Measurements from ENCODE around the gene MMP14. TPM values are rescaled to one million over a fixed set of nuclear protein-coding genes. Genes with fewer than 3 reads are reported as not detected.
A peak's percentile ranks its signal among the peaks of the same experiment; 100 is the strongest.
"Not testable (repeated sequence)": the region's sequence is repeated elsewhere in the genome, so short reads cannot be mapped to it uniquely, and the experiment has no call there.

Gene MMP14
- total RNA-seq, 4 donors from 2014 or later = 135 to 190 (median 151) TPM

DNA sequence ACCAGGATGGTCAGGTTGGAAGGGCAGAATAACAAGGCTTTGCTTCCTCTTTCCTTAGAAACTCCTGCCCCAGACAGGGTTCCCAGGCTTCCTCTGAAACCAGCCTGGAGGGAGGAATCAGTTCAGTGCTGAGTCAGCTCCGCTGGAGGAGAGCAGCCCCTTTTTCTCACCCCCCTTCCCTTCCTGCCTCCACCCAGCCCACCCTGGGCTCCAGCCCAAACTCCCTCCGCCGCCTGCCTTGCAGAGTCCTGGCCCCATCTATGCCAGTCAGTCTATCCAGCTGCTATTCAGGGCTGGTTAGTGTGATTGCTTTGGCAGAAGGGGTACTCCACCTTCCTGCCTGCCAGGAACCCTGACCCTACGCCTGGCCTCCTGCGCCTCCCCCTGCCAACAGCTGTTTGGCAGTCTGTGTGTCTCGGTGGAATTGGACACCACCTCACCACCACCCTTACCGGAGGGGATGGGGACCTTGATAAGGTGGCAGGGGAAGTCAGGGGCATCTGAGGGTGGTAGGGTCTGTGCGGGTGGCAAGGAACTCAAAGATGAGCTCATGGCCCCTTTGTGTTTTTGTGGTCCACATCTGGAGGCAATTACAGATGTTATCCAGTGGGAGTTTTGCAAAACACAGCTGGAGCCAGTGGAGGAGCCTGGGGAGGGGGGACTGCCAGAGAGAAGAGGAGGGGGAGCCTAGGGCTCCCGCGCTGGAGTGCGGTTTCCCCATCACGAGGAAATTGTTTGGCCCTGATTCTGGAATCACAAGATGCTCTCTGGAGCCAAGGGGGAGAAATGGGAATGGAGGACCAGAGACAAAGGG is 12.2 kb downstream of the MMP14 start:
- TF ChIP-seq, protein P1, sequence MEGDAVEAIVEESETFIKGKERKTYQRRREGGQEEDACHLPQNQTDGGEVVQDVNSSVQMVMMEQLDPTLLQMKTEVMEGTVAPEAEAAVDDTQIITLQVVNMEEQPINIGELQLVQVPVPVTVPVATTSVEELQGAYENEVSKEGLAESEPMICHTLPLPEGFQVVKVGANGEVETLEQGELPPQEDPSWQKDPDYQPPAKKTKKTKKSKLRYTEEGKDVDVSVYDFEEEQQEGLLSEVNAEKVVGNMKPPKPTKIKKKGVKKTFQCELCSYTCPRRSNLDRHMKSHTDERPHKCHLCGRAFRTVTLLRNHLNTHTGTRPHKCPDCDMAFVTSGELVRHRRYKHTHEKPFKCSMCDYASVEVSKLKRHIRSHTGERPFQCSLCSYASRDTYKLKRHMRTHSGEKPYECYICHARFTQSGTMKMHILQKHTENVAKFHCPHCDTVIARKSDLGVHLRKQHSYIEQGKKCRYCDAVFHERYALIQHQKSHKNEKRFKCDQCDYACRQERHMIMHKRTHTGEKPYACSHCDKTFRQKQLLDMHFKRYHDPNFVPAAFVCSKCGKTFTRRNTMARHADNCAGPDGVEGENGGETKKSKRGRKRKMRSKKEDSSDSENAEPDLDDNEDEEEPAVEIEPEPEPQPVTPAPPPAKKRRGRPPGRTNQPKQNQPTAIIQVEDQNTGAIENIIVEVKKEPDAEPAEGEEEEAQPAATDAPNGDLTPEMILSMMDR (IDR thresholded peaks at IDR 0.05) = no peak
- TF ChIP-seq POLR2A (IDR thresholded peaks at IDR 0.05) = no peak
- 10 to 12% methylated on average over 11 to 12 of the region's 12 CpGs for WGBS, 2 donors
- H3K4me3 ChIP-seq (ENCODE audit: low read depth, poor library complexity, severe bottlenecking) = no peak overlapping the region
- DNase-seq (ENCODE audit: low spot score in 2 of 2) = peak; percentile 75 to 97
- intact Hi-C loops (cut with DNase I; ENCODE audit: low total_unique reads) = no loop called here

DNA sequence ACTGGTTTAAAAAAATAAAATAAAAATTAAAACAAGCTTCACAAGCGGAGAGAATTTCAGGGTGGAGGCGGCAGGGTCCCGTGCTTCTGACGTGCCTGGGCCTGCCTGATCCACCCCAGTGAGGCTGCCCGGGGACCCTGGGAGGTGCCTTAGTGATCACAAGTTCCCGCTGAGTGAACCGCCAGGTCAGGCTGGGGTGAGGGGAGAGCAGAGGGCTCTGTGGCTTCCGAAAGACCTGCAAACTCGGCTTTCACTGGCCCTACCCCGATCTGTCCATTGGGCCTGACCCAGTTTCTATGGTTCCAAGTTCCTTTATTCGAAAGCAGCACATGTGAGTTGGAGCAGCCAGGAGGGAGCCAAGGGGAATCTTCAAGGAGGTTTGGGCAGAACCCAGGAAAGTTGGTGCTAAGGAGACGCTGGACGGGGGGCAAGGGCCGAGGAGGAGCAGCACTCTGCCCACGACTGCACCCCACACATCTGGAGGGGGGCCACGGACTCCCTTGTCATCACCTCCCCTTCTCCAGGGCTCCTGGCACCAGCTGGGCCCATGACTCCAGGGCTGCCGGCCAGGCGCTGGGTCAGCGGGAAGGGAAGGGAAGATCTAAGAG is 12.9 kb downstream of the MMP14 start:
- H3K4me3 ChIP-seq (ENCODE audit: low read depth, poor library complexity, severe bottlenecking) = no peak overlapping the region
- peak; percentile 82 to 96 for DNase-seq (ENCODE audit: low spot score in 2 of 2)
- TF ChIP-seq, protein P1 (IDR thresholded peaks at IDR 0.05) = no peak
- no peak for TF ChIP-seq POLR2A (IDR thresholded peaks at IDR 0.05)
- intact Hi-C loops (cut with DNase I; ENCODE audit: low total_unique reads) = no loop called here
- WGBS, 2 donors = 21 to 29% methylated on average over 19 of the region's 19 CpGs

DNA sequence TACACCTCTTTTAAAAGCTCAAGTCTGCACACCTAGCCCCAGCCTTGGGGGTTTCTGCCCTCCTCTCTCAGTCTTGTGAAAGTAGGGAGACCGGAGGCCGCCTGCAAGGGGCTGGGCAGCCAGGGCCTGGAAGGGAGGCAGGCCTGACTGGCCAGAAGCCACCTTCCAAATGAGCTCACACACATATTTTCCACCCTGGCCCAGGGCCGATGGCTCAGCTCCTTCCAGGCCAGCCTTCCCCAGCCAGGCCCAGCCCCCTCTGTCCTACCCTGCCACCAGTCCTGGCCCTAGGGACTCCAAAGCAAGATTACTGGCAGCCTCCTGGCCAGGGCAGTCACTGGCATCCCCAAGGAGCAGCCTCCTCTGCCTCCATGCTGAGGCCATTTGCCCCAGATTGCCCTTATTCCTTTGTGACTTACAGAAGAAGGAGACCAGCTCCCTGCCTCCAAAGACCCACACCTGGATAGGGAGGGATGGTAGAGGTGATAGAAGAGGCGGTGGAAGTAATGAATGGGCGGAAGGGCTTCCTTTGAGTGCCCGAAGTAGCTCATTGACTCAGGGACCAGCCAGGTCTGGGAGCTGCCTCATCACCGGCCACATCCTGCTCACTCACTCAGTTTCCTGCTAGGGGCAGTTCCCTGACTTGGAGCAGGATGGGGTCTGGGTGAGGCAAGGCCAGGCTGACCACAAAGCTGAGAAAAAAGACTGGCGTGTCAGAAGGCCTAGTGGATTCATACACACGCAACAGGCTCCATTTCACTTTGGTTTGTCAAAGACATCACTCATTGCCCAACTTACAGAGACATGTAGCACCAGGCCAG is 14.8 kb downstream of the MMP14 start:
- WGBS, 2 donors = 35 to 42% methylated on average over 9 of the region's 9 CpGs
- TF ChIP-seq, protein P1 (IDR thresholded peaks at IDR 0.05) = no peak
- no peak for TF ChIP-seq POLR2A (IDR thresholded peaks at IDR 0.05)
- DNase-seq (ENCODE audit: low spot score in 2 of 2) = peak; percentile 84 to 98
- intact Hi-C loops (cut with DNase I; ENCODE audit: low total_unique reads) = loop anchor here (10.0 kb wide), 1 partner anchor 296 kb away; no protein-coding TSS in a partner anchor
- H3K4me3 ChIP-seq (ENCODE audit: low read depth, poor library complexity, severe bottlenecking) = no peak overlapping the region

DNA sequence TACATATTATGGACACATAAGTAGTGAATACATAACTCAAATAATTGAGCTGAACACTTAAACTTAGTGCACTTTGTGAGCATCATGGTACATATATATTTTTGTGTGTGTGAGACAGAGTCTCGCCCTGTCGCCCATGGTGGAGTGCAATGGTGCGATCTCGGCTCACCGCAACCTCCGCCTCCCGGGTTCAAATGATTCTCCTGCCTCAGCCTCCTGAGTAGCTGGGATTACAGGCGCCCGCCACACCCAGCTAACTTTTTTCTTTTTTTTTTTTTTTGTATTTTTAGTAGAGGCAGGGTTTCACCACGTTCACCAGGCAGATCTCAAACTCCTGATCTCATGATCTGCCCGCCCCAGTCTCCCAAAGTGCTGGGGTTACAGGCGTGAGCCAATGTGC is 15.8 kb downstream of the MMP14 start:
- 71 to 73% methylated on average over 12 of the region's 12 CpGs for WGBS, 2 donors
- intact Hi-C loops (cut with DNase I; ENCODE audit: low total_unique reads) = loop anchor here (10.0 kb wide), 1 partner anchor 297 kb away; no protein-coding TSS in a partner anchor
- peak in 1 of 2 donors; percentile 63 for DNase-seq (ENCODE audit: low spot score in 2 of 2)
- not testable (repeated sequence) for H3K4me3 ChIP-seq (ENCODE audit: low read depth, poor library complexity, severe bottlenecking)

DNA sequence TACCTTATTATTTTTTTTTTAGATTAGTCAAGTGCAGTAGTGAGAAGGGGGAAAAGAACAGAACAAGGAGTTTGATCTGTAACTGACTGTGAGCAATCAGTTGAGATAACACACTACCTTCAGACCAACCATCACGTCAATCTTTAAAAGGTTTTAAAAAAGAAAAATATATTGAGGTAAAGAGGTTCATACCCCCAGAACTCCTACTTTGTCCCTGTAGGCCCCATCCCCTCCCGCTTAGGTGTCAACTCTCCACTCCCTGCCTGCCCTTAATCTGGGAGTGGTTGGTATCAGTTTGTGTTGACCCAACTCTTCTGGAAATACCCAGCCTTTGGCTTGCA is 16.2 kb downstream of the MMP14 start:
- WGBS, 2 donors = 62 to 66% methylated on average over 2 of the region's 2 CpGs
- intact Hi-C loops (cut with DNase I; ENCODE audit: low total_unique reads) = loop anchor here (10.0 kb wide), 1 partner anchor 298 kb away; no protein-coding TSS in a partner anchor
- no peak overlapping the region for H3K4me3 ChIP-seq (ENCODE audit: low read depth, poor library complexity, severe bottlenecking)
- no peak for TF ChIP-seq POLR2A (IDR thresholded peaks at IDR 0.05)
- TF ChIP-seq, protein P1 (IDR thresholded peaks at IDR 0.05) = no peak
- DNase-seq (ENCODE audit: low spot score in 2 of 2) = no peak

Data from lower leg skin (tissue), 4 donors.